Measurements from ENCODE around the gene PAFAH2.
A peak's percentile ranks its signal among the peaks of the same experiment; 100 is the strongest.

The PAFAH2 gene

DNA sequence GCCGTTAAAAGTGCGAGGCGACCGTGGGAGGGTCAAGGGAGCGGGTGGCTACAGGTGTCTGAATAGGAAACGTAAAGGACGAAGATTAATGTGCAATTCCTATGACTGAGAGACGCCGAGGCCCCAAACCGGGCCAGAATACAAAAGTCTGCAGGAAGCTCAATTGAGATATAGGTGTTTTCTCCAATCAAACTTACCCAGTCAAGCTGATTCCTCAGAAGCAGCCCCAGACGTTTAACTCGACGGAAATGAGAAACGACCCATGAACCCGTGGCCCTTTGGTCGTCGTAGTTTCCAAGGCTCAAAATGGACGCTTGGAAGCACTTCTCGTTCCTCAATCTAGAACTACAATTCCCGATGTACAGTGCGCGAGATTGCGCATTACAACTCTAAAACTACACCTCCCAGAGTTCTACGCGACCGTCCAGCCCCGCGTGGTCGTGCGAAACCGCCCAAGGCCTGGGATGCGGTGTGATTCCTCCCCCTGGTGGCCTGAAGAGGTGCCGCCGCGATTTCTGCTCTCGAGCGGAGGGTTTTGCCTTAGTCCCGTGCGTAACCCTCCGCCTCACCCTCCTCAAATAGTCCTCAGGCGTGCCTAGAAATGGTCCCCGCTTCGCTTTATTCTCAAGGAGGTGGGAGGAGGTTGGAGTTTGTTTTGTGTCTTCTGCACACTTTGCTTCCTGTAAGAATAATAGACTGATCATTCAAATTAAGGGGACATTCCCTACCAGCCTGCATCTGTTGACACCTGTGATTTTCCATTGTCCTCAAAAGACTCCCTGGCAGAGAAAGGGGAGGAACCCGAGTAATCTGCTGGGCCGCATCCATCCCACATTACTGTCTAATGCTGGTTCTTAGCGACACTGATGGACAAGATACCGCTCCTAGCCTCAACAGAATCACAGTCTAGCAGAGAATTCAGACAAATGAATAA, at the start of gene PAFAH2:
PAFAH2 (minus strand) TSS at position 236 of the 934 bp plus-strand sequence. CDS start 7,247 bp downstream, outside the sequence.
- peak; percentile 94 for DNase-seq (ENCODE audit: low read depth)

DNA sequence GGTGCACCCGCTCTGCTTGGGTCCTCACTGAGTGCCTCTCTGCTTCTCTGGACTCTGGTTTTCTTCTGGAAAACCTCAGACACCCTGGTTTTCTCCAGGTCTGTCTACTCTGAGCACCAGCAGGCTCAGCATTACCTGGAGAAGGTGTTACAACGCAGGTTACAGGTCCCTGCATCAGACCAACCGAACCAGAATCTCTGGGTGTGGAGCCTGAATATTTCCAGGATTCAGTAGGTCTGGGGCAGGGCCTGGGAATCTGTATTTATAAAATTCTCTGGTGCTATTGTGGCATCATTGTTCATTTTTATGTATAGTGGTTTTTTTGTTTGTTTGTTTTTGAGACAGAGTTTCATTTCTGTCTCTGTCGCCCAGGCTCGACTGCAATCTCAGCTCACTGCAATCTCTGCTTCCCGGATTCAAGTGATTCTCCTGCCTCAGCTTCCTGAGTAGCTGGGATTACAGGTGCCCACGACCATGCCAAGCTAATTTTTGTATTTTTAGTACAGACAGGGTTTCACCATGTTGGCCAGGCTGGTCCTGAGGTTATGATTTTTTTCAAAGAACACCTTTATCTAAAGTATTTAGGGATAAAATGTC, 49.5 kb upstream of the PAFAH2 start:
- DNase-seq (ENCODE audit: low read depth) = no peak

DNA sequence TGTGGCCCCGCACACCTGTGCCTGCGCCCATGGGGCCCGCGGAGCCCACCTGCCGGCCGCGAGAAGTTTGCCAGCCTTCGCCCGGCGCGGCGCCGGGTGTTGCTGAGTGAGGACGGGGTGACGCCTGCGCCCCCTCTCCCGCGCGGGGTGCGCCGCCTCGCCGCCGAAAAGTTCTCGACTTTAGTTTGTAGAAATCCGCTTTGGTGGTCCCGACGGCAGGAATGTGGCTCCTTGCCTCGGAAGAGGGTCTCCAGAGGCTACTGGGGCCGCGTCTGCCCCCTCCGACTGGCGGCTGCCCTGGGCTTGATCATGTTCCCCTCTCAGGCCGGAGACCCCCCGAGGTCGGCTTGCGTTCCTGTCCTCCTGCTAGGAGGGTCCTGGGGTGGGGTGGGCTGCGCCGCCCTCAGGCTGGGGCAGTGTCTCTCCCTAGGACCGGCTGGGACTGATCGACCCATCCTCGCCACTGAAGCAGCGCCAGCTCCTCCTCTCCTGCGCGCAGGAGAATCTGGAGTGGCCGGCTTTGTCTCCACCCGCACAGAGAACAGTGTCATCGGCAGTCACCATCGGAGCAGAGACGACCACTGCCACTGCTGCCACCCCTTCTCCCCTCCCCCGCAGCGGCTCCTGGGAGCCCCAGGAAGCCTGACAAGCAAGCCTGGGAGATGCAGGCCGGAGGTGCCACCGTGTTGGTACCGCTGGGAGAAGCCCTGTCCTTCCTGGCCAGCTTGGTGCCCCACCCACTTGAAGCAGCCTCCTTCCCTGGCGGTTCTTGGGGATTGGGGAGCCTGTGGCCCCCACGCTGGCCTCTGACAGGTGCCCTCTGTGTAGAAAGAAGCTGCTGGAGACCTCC, 48.6 kb upstream of the PAFAH2 start:
- DNase-seq (ENCODE audit: low read depth) = no peak

DNA sequence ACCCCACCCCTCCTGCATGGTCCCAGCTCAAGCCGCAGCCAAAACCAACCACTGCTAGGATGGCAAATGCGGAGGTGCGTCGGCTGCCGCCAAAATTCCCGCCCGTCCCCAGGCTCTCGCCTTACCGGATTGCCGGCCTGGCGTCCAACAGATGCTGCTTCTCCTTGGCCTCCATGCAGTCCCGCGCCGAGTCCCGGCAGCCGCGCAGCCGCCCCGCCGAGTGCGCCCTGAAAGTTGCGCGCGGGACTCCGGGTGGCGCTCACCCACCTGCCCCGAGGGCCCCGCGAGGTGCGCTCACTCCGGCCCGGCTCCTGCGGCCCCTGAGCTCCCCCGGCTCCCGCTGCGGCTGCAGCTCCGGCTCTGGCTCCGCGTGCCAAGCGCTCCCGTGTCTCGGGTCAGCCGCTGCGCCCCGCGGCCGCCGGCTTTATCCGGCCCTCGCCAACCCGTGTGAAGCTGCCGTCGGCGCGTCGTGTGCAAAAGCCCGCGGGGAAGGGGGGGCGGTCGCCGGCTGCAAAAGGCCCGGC, 47.9 kb upstream of the PAFAH2 start, which contains the start of gene SLC30A2:
SLC30A2 (minus strand) TSS at position 397 of the 524 bp plus-strand sequence; CDS start at position 175, 222 bp downstream.
- no peak for DNase-seq (ENCODE audit: low read depth)

DNA sequence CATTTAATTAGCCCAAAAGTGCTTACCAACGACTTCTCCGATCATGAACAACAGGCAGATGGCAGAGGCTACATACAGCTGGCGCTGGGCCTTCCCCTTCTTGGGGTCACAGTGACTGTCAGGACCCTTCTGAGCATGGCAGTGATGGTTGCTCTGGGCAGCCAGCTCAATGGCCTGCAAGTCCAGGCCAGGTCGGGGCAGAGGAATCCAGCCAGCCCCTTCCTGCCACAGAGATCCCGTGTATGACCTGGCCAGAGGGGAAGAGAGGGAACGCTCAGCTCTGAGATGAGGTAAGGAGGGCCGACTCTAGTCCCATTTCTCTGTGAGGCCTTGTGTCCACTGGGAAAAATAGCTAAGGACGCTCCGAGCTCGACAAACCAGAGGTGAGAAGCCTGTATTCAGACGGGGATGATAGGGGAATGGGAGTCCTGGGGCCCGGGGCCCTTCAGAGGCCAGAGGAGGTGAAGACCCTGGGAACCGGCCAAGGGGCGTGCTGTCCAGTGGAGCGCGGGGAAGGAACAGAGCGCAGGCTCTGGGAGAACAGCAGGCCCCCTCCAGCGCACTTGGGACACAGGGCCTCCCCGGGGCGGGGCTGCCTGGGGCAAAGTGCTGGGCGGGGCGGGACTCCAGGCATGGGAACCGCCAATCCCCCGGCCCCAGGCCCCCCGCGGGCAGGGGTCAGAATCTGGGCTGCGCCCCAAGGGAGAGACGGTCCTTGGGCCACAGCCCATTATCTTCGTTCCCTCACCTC, 47.3 kb upstream of the PAFAH2 start:
- DNase-seq (ENCODE audit: low read depth) = no peak

DNA sequence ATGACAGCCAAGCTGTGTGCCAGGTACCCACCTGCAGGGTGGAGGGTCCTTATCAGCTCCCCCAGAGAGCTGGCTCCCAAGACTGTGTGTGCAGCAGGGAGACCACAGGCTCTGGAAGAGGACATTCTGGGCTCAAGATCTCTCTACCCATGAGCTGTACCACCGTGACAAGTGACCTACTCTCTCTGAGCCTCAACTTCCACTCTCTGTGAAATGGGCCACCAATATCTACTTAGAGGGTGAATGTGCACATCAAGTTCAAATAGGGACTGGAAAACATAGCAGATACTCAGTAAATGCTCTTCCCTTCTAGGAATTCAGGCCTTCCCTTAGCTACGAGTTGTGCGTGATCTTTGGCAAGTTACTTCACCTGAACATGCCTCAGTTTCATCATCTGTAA, 46.6 kb upstream of the PAFAH2 start:
- no peak for DNase-seq (ENCODE audit: low read depth)

DNA sequence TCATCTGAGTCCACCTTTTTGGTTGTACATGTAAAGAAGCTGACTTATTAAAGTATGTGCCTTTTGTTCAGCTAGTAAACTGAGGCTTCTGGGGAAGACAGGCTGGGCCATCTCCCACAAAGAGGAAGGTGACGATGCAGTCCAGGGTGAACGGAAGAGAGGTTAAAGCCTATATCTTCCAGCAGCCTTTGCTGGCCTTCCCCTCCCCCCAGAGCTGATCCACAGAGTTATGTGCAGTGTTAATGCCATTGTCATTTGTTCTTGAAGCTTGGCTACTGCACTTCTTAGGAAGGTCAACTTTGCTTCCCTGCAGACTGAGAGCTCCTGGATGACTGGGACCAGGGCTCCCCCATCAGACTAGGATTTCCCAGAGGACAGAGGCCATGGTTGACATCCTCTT, 45.9 kb upstream of the PAFAH2 start:
- DNase-seq (ENCODE audit: low read depth) = no peak

DNA sequence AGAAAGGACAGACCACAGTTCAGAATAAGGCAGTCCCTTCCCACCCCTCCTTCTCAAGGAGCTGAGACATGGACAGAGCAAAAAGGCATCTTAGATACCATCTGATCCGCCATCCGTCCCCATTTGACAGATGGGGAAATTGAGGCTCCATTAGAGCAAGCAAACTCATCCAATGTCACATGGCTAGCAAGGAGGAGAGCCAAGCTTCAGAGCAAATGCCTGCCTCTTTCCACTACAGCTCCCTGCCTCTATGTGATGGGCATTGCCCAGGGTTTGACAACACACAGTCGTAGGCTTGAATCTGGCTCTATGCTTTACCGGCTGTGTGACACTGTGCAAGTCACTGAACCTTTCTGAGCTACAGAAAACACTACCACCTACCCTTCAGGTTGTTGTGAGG, 44.1 kb upstream of the PAFAH2 start:
- DNase-seq (ENCODE audit: low read depth) = no peak

DNA sequence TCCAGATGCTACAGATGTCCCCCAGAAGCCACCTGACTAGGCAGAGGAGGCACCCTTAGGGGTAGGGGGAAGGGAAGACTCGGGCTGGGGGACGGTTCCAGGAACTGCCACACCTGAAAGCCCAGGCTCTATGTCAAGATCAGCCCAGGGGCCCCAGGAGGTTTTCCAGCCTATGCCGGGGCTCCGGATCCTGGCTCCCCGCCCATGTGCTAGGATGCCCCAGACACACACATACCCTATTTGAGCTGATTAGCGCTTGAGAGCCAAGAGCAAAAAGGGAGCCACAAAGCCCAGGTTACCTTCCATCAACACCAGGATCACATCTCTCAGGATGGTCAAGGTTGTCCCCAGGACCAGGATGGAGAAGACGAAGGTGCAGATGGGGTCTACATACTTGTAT, 43.5 kb upstream of the PAFAH2 start:
- DNase-seq (ENCODE audit: low read depth) = no peak

DNA sequence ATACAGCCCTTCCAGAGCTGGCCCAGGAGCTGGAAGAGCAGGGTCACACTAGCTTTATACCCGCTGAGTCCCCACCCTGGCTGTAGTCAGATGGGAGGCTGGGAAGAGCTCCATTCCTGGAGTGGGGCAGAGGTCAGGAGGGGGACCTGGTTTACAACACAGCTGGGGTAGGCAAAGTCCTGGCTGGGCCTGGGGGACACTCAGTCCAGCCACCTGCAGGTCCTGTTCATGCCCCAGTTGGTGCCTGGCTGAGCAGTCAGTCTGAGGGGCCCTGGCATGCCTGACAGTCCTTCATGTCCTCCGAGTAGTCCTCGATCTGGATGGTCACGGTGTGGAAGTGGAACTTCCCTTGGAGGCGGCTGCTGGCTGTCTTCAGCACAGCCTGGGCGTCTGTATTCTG, 41.0 kb upstream of the PAFAH2 start:
- DNase-seq (ENCODE audit: low read depth) = no peak

DNA sequence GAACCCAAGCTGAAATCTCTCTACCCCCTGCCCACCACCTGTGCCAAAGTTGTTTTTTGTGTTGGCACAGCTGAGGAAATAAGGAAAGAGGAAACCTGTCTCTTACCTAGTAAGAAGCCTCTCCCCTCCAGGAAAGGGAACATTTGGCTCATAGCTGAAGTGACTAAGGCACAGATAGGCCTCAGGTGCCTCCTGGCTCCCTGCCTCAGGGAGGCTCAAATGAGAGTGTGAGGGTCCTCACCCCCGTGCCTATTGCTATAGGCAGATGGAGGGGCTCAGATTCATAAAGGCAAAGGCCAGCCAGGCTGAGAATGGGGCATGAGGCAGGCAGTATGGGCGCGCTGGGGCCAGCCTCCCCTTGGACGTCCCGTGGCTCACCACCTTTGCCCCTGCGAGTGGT, 40.6 kb upstream of the PAFAH2 start:
- no peak for DNase-seq (ENCODE audit: low read depth)

DNA sequence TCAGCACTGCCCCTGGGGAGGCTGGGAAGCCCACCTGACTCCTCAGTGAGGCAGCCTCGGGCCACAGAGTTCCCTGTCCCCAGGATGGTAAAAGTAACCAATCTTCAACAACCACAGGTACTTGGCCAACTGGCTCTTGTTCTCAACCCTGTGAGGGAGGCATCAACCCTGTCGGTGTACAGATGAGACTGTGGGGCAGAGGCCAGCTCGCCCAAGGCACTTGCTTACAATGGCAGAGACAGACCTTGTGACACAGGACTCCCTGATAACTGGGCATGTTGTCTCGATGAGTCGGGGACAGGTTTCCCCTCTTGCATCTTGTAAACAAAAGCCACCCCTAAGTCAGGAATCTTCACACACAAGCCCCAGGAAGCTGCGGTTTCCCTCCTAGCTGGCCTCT, 40.0 kb upstream of the PAFAH2 start:
- no peak for DNase-seq (ENCODE audit: low read depth)

DNA sequence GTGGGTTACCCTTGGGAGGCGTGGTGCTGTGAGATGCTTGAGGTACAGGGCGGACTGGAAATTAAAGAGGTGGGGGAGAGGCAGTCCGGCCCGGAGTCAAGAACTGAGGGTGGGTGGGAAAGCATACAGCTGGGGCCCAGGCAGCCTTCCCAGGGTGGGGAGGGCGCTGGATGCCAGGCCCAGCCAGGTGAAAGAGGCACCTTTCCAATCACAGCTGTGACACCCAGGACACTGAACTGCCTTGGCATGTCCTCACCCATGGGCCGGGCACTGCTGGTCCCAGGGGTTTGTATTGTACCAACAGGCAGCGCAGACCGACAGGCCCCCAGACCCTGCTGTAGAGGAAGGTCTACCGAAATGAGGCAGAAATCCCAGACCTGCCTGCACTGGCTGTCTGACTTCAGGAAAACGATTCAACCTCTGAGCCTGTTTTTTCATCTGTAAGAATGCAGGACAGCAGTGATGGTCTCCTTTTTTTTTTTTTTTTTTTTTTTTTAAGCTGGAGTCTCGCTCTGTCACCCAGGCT, 39.0 kb upstream of the PAFAH2 start:
- DNase-seq (ENCODE audit: low read depth) = no peak

DNA sequence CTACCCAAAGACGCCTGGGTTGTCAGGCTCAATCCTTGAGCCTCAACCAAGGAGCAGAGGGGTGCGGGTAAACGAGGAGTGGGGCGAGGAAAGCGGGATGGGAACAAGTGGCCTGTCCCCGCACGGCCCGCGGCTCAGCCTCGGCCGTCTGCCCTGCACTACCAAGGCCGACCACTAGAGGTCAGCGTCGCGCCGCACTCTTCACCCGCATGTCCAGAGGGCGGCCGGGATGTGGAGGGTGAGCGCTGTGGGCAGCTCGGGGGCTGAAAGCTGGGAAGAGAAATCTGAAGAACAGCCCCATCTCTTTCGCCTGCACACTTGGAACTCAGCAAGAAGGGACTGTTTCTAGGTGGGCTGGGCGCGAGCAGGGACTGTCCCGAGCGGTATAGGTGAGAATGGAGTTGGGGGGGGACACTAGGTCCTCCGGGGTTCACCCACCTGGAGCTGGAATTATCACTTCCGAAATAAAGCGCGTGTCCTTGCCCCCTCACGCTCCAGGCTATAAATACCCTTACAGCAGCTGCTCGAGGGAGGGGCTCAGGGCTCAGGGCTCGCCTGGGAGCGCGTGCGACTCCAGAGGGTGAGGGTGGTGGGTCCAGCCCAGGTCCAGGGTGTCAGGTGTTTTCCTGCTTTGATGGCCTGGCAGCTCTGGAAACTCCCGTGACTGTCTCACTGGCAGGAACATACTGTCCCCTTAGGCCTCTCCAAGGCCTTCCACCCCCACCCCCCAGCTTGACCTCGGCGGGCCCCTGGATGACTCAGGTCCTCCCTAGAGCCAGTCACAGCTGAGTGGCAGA, 38.3 kb upstream of the PAFAH2 start:
- DNase-seq (ENCODE audit: low read depth) = peak; percentile 67

DNA sequence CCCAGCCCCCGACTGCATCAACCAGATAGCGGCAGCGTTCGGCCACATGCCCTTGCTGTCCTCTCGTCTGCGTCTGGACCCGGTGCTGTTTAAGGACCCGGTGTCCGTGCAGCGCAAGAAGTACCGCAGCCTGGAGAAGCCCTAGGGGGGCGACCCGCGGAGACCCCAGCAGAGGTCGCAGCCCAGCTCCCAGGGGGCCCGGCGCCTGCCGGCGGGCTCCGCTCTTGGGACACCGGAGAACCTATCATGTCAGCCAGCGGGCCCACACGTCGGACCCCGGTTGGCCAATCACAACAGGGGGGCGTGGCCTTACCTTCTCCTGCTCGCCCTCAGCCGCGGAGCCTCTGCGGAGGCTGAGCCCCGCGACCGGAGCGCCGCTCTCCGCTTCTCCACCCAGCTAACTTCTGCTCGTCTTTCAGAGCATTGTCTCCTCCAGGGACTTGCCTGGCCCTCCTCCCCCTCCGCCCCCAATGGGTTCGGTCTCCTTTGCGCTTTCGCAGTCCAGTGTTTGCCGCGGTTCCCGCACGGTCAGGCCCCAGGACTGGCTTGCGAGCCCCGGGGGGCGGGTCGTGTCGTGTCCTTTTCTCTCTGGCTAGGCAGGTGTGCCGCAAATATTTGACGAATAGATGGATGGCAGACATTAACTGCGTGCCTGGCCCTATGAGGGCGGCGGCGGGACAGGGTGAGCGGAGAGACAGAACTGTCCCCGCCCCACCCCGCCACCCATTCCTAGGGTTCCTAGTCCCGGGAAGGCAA, 37.5 kb upstream of the PAFAH2 start:
- DNase-seq (ENCODE audit: low read depth) = peak; percentile 90

DNA sequence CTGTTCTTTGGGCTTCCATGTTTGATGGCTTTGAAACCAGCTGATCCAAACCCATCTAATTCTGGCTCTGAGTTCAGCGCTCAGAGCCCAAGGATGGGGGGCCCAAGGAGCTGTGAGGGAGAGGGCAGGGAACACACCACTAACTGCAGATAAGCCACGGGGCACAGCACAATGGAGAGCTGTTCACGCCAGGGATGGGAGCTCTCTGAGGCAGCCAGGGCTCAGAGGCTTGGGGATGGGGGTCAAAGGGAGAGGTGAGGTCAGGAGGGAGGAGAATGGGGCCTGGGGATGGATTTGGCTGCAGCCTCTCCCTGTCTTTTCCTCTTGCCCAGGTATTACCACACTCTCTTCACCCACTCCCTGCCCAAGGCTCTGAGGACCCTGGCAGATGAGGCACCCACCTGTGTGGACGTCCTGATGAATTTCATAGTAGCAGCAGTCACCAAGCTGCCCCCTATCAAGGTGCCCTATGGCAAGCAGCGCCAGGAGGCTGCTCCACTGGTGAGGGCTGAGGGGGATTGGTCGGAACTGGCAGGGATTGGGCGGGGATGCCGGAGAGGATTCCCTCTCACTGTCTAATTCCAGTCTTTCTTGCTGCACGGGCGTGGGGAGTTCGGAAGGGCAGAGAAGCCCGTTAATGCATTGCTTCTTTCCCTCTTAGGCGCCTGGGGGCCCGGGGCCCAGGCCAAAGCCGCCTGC, 36.8 kb upstream of the PAFAH2 start:
- DNase-seq (ENCODE audit: low read depth) = no peak

DNA sequence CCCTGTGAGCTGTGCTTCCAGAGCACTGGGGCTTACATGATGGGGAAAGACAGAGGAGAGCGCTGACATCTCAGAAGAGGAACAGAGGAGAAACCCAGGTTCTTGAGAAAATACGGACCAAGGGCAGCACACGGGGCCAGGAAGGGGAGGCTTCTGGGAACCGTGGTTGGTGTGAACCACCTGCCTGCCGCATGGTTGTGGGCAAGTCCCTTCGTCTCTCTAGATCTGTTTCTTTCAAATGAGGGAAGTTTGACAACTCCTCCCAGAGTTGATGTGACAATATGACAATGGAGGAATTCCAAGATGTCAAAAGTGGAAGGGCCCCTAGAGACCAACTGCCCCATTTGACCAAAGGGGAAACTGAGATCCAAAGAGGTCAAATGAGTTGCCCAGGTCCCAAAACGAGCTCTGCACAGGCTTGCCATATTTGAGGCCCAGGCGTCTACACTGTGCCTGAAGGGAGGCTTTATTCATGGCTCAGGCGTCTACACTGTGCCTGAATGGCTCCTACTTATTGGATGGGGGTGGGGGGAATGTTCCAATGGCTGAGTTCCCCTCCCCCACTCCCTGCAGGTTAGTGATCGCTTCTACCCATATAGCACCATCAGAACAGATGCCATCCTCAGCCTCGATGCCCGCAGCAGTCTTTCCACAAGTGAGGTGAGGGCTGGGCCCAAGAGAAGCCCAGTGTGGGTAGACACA, 34.9 kb upstream of the PAFAH2 start:
- no peak for DNase-seq (ENCODE audit: low read depth)

DNA sequence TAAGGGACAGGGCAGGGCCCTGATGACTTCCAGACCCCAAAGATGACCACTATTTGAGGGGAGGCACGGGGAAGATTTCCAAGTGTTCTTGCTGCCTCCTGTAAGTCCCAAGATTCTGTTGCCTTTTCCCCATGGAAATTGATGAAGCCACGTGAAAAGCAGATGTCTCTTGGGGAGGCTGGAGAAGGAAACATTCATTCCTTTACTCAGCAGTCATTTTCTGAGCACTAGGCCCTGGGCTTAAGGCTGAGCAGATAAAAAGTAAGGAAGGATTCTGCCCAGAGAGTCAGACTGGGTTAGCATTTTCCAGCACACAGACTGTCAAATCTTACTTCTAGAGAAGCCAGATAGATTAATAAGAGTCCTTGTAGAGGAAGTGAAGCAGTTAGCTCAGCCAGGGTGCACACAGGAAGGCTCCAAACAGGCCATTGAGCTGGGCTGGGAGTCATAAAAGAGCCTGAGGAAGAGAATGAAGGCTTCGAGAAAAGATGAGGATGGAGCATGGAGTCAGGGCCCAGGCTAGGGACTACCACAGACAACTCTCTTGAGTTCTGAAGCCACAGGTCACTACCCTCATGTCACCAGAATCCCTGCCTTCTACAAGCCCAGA, 33.9 kb upstream of the PAFAH2 start:
- DNase-seq (ENCODE audit: low read depth) = no peak
